HCT116 (cell line): Measurements from ENCODE around the gene EPHA2. TPM values are rescaled to one million over a fixed set of nuclear protein-coding genes. Genes with fewer than 3 reads are reported as not detected.
A peak's percentile ranks its signal among the peaks of the same experiment; 100 is the strongest.

Experiments used
- ATAC-seq: fragments of 200-7000 bp; cut with Tn5 transposase; 2 replicates; pipeline ENCODE4 v1.9.1; 2020; ENCODE audit warnings: mild to moderate bottlenecking, moderate library complexity
- BruUV-seq: library from RNA; stranded (reverse); fragments of 400-500 nt; replicated peaks from 2 replicates; lab custom pipeline; 2021; lab: Mats Ljungman, UMichigan
- CTCF ChIA-PET: fragments of 300-600 bp; sonication (Branson Sonifier 250); formaldehyde crosslinking; loops from one replicate; lab custom pipeline; 2021; ENCODE audit warnings: antibody characterized with exemption; lab: Charles Lee
- POLR2A ChIA-PET: fragments of 300-600, 350-600 bp; sonication (Branson Sonifier 250); formaldehyde crosslinking; loops from one replicate; lab custom pipeline; 2021; ENCODE audit warnings: antibody characterized with exemption; lab: Charles Lee
- RAD21 ChIA-PET, 2 experiments: fragments of 300-600 bp; sonication (Branson Sonifier 250); formaldehyde crosslinking; loops; one replicate each; lab custom pipeline; 2023; ENCODE audit warnings: low total read pairs in 2 of 2; ENCODE audit not compliant: uncharacterized antibody in 2 of 2, unreplicated experiment in 2 of 2, low non-redundant PET in 1 of 2; lab: Charles Lee
- DNase-seq: peaks from one replicate; pipeline ENCODE4 v3.0.0-alpha.2; 2010; ENCODE audit warnings: low read depth, low spot score
- H2AFZ ChIP-seq: fragments of 200-600 bp; shearing (Covaris generic), sonication (generic); 2 replicates; pipeline ENCODE4 v1.6.1; 2017; ENCODE audit warnings: low read depth, mixed run types, mixed read lengths, antibody characterized with exemption, low read length; ENCODE audit not compliant: poor library complexity, severe bottlenecking
- H3K27ac ChIP-seq: 2 replicates; pipeline ENCODE4 v1.5.1; 2012; ENCODE audit warnings: low read depth, low read length
- H3K27me3 ChIP-seq: fragments of 200-600 bp; sonication (generic); 2 replicates; pipeline ENCODE4 v1.6.1; 2016; ENCODE audit warnings: mixed run types, low read length, mixed read lengths; ENCODE audit not compliant: insufficient read depth
- H3K36me3 ChIP-seq, 2 experiments: fragments of 200-500 bp in 1 of 2; fragments of 200-600 bp in 1 of 2; sonication (Bioruptor generic) in 1 of 2; sonication (generic) in 1 of 2; 2 replicates each; pipeline versions ENCODE4 v1.5.1 to v1.6.1; 2014 to 2016; ENCODE audit warnings: low read length in 2 of 2, inconsistent platforms in 1 of 2, mixed read lengths in 1 of 2, mixed run types in 1 of 2; ENCODE audit not compliant: insufficient read depth in 2 of 2, control insufficient read depth in 1 of 2
- H3K4me1 ChIP-seq, 2 experiments: fragments of 200-600 bp in 1 of 2; sonication (generic) in 1 of 2; 2 replicates each; pipeline versions ENCODE4 v1.5.1 to v1.6.1; 2012 to 2017; ENCODE audit warnings: low read length in 2 of 2, inconsistent platforms in 1 of 2, mild to moderate bottlenecking in 1 of 2, mixed read lengths in 1 of 2, mixed run types in 1 of 2, moderate library complexity in 1 of 2; ENCODE audit not compliant: insufficient read depth in 2 of 2, control insufficient read depth in 1 of 2
- H3K4me2 ChIP-seq: fragments of 200-600 bp; sonication (generic); 2 replicates; pipeline ENCODE4 v1.6.1; 2017; ENCODE audit warnings: mixed run types, low read length, mixed read lengths
- H3K4me3 ChIP-seq, 2 experiments: fragments of 200-600 bp in 1 of 2; sonication (generic) in 1 of 2; replicated peaks in 1 of 2; 2 replicates each; pipeline ENCODE4 v1.5.1; 2011 to 2016; ENCODE audit warnings: low read length in 2 of 2, control low read depth in 1 of 2, low read depth in 1 of 2, mild to moderate bottlenecking in 1 of 2, mixed read lengths in 1 of 2, mixed run types in 1 of 2
- H3K79me2 ChIP-seq: fragments of 200-600 bp; sonication (generic); 2 replicates; pipeline ENCODE4 v1.6.1; 2017; ENCODE audit warnings: mild to moderate bottlenecking, mixed run types, low read length, moderate library complexity, mixed read lengths; ENCODE audit not compliant: insufficient read depth
- H3K9ac ChIP-seq: fragments of 200-600 bp; sonication (generic); 2 replicates; pipeline ENCODE4 v1.6.1; 2016; ENCODE audit warnings: low read length, mixed read lengths
- H3K9me2 ChIP-seq: fragments of 200-600 bp; sonication (generic), shearing (Covaris generic); 2 replicates; pipeline ENCODE4 v1.6.1; 2017; ENCODE audit warnings: mixed run types, mild to moderate bottlenecking, moderate library complexity; ENCODE audit not compliant: insufficient read depth
- H3K9me3 ChIP-seq, 2 experiments: fragments of 200-500 bp in 1 of 2; fragments of 200-600 bp in 1 of 2; sonication (Bioruptor generic) in 1 of 2; sonication (generic) in 1 of 2; 2 replicates each; pipeline ENCODE4 v1.6.1; 2014 to 2017; ENCODE audit warnings: low read length in 2 of 2, mixed read lengths in 2 of 2, inconsistent platforms in 1 of 2, low read depth in 1 of 2, mild to moderate bottlenecking in 1 of 2, mixed run types in 1 of 2, moderate library complexity in 1 of 2; ENCODE audit not compliant: control insufficient read depth in 1 of 2, insufficient read depth in 1 of 2
- H4K20me1 ChIP-seq: fragments of 200-600 bp; sonication (generic), shearing (Covaris generic); 2 replicates; pipeline ENCODE4 v1.6.1; 2017; ENCODE audit warnings: mixed run types, mild to moderate bottlenecking, moderate library complexity; ENCODE audit not compliant: insufficient read depth
- CTCF ChIP-seq, 3 experiments: fragments of 200-600 bp in 1 of 3; sonication (generic) in 1 of 3; IDR thresholded peaks in 2 of 3; conservative IDR thresholded peaks in 1 of 3; 2 replicates each; pipeline ENCODE4 v1.5.1; 2012 to 2017; ENCODE audit warnings: low read depth in 2 of 3, low read length in 2 of 3, antibody characterized with exemption in 1 of 3, borderline replicate concordance in 1 of 3, control low read depth in 1 of 3, mild to moderate bottlenecking in 1 of 3, mixed read lengths in 1 of 3, mixed run types in 1 of 3, moderate library complexity in 1 of 3; ENCODE audit not compliant: insufficient read depth in 1 of 3
- ELF1 ChIP-seq: IDR thresholded peaks from 2 replicates; pipeline ENCODE4 v1.6.1; 2012; ENCODE audit warnings: low read depth, borderline replicate concordance
- EZH2 ChIP-seq: fragments of 200-600 bp; sonication (generic); IDR thresholded peaks from 2 replicates; pipeline ENCODE4 v1.6.1; 2017; ENCODE audit warnings: antibody characterized with exemption, mixed run types
- FOSL1 ChIP-seq: IDR thresholded peaks from 2 replicates; pipeline ENCODE4 v1.6.1; 2012; ENCODE audit warnings: low read depth
- JUND ChIP-seq: IDR thresholded peaks from 2 replicates; pipeline ENCODE4 v1.6.1; 2012
- MAX ChIP-seq: IDR thresholded peaks from 2 replicates; pipeline ENCODE4 v1.6.1; 2012
- POLR2AphosphoS5 ChIP-seq: IDR thresholded peaks from 2 replicates; pipeline ENCODE4 v1.6.1; 2011; ENCODE audit warnings: mild to moderate bottlenecking, low read depth, low read length, moderate library complexity
- REST ChIP-seq: IDR thresholded peaks from 2 replicates; pipeline ENCODE4 v1.6.1; 2012; ENCODE audit warnings: low read depth
- SIN3A ChIP-seq: IDR thresholded peaks from 2 replicates; pipeline ENCODE4 v1.6.1; 2012; ENCODE audit warnings: low read depth
- TCF7L2 ChIP-seq: IDR thresholded peaks from 2 replicates; pipeline ENCODE4 v1.7.0; 2011; ENCODE audit warnings: borderline replicate concordance, inconsistent platforms; ENCODE audit not compliant: insufficient read depth, insufficient read length; ENCODE audit errors: extremely low read depth
- YY1 ChIP-seq: IDR thresholded peaks from 2 replicates; pipeline ENCODE4 v1.6.1; 2011; ENCODE audit warnings: low read length, low read depth, moderate library complexity, mild to moderate bottlenecking; ENCODE audit not compliant: insufficient replicate concordance; ENCODE audit errors: extremely low read depth
- ZBTB33 ChIP-seq: IDR thresholded peaks from 2 replicates; pipeline ENCODE4 v1.6.1; 2011; ENCODE audit warnings: mild to moderate bottlenecking, low read length, moderate library complexity; ENCODE audit not compliant: insufficient replicate concordance; ENCODE audit errors: extremely low read depth
- ZFX ChIP-seq: fragments of 450-650 bp; IDR thresholded peaks from 2 replicates; pipeline ENCODE4 v1.6.1; 2017
- ZNF274 ChIP-seq: fragments of 200-500 bp; sonication (Bioruptor generic); IDR thresholded peaks from 2 replicates; pipeline ENCODE4 v1.6.1; 2014; ENCODE audit warnings: mild to moderate bottlenecking, low read depth, low read length, inconsistent platforms
- intact Hi-C: fragments of 100-400 bp; cut with micrococcal nuclease; formaldehyde crosslinking; loops from 2 replicates; pipeline ENCODE4 v1.10.0; 2022
- total RNA-seq: library from RNA; stranded (reverse); gene quantifications from one replicate; pipeline ENCODE4 v1.2.1, GENCODE V29; 2021; ENCODE audit not compliant: unreplicated experiment

EPHA2 gene
- total RNA-seq, 1 experiment from 2014 or later = 164 TPM

- no peak for DNase-seq
- POLR2A ChIA-PET = interaction anchor here (1.0 to 5.8 kb wide), 4 partner anchors 12 to 64 kb away, joined by 5 to 59 read pairs (median 6); partner anchors contain the start of gene EPHA2
These were observed 12.8 kb downstream of the EPHA2 start for GRCh38 chr1:16143005-16143565.

More at GRCh38 chr1:16143005-16143565, 12.8 kb downstream of the EPHA2 start:
- peak overlapping the region; percentile 100 for H3K27ac ChIP-seq
- RAD21 ChIA-PET = no interaction called here
- no peaks in the 10 kb centered on the region for H3K9me2 ChIP-seq
- peak overlapping the region; percentile 75 for H3K9ac ChIP-seq
- no peak overlapping the region for H2AFZ ChIP-seq
- intact Hi-C loops = no loop called here
- peak overlapping the region in 1 of 2 experiments; percentile 53; a peak in 1 of 4 replicates for H3K4me3 ChIP-seq
- H3K79me2 ChIP-seq = peaks cover 100% of the 10 kb centered on the region
- peaks cover 11 to 72% of the 10 kb centered on the region in 2 experiments for H3K36me3 ChIP-seq
- ATAC-seq = no peak
- H3K4me1 ChIP-seq = peaks cover 93 to 98% of the 10 kb centered on the region in 2 experiments
- H3K4me2 ChIP-seq = peak overlapping the region; percentile 85
- H4K20me1 ChIP-seq = peaks cover 21% of the 10 kb centered on the region; the same call in 1 of the 2 replicates
- no peaks in the 10 kb centered on the region for H3K27me3 ChIP-seq
- BruUV-seq = no TSS peak
- CTCF ChIA-PET = interaction anchor here (0.9 to 1.3 kb wide), 3 partner anchors 14 to 61 kb away, joined by 3 to 4 read pairs (median 3); no protein-coding TSS in a partner anchor
- H3K9me3 ChIP-seq = no peaks in the 10 kb centered on the region
- TF ChIP-seq ZBTB33 = no peak
- TF ChIP-seq POLR2AphosphoS5 = no peak; the same call in 1 of the 2 replicates
- TF ChIP-seq ZFX = no peak
- no peak for TF ChIP-seq ELF1
- TF ChIP-seq MAX = no peak
- no peak for TF ChIP-seq FOSL1
- TF ChIP-seq EZH2 = no peak
- no peak for TF ChIP-seq SIN3A
- TF ChIP-seq YY1 = no peak
- no peak for TF ChIP-seq JUND
- no peak for TF ChIP-seq CTCF (IDR thresholded peaks at IDR 0.05 in 2 of 3, conservative IDR thresholded peaks at IDR 0.05 in 1 of 3; ENCODE audit: borderline replicate concordance in 1 of 3, insufficient read depth in 1 of 3, low read depth in 2 of 3, low read length in 2 of 3)
- no peak for TF ChIP-seq ZNF274
- no peak for TF ChIP-seq TCF7L2
- TF ChIP-seq REST = no peak
